Measurements from ENCODE around the gene FLT3LG. TPM values are rescaled to one million over a fixed set of nuclear protein-coding genes. Genes with fewer than 3 reads are reported as not detected.
A peak's percentile ranks its signal among the peaks of the same experiment; 100 is the strongest.

FLT3LG gene
- total RNA-seq, 2 donors from 2014 or later: 4.7 to 5.6 TPM

- no peaks in the 10 kb centered on the region for H3K27me3 ChIP-seq (replicated peaks; ENCODE audit: insufficient read depth)
- H3K9me3 ChIP-seq: no peaks in the 10 kb centered on the region
- ATAC-seq (ENCODE audit: insufficient number of reproducible peaks, low FRiP score, low read depth) (no peak), DNase-seq (ENCODE audit: low spot score) (no peak)
- H3K27ac ChIP-seq: peak overlapping the region; percentile 93
- H3K4me3 ChIP-seq: peak overlapping the region; percentile 94
- peaks cover 20 to 44% of the 10 kb centered on the region in 2 donors for H3K4me1 ChIP-seq (ENCODE audit: control insufficient read depth in 1 of 2, low read depth in 2 of 2)
- no peak for TF ChIP-seq CTCF (IDR thresholded peaks at IDR 0.05)
- peaks cover 35% of the 10 kb centered on the region for H3K36me3 ChIP-seq
These were observed 23.2 kb downstream of the FLT3LG start for GRCh38 chr19:49497047-49497788.

- no peak overlapping the region for H3K27ac ChIP-seq
- ATAC-seq (ENCODE audit: insufficient number of reproducible peaks, low FRiP score, low read depth) (no peak), DNase-seq (ENCODE audit: low spot score) (no peak)
- H3K9me3 ChIP-seq: no peaks in the 10 kb centered on the region
- no peak for TF ChIP-seq CTCF (IDR thresholded peaks at IDR 0.05)
- no peaks in the 10 kb centered on the region for H3K27me3 ChIP-seq (replicated peaks; ENCODE audit: insufficient read depth)
- H3K4me1 ChIP-seq (ENCODE audit: control insufficient read depth in 1 of 2, low read depth in 2 of 2): peaks cover 20 to 44% of the 10 kb centered on the region in 2 donors
- H3K4me3 ChIP-seq: peak overlapping the region; percentile 94
- peaks cover 30% of the 10 kb centered on the region for H3K36me3 ChIP-seq
These were observed 23.7 kb downstream of the FLT3LG start for GRCh38 chr19:49497789-49498103.

GRCh38 chr19:49498475-49498874 is 24.5 kb downstream of the FLT3LG start:
- no peak overlapping the region for H3K27ac ChIP-seq
- H3K4me3 ChIP-seq: no peak overlapping the region
- TF ChIP-seq CTCF (IDR thresholded peaks at IDR 0.05): no peak
- peaks cover 20 to 44% of the 10 kb centered on the region in 2 donors for H3K4me1 ChIP-seq (ENCODE audit: control insufficient read depth in 1 of 2, low read depth in 2 of 2)
- no peaks in the 10 kb centered on the region for H3K9me3 ChIP-seq
- no peak for DNase-seq (ENCODE audit: low spot score)
- no peak for ATAC-seq (ENCODE audit: insufficient number of reproducible peaks, low FRiP score, low read depth)
- peaks cover 27% of the 10 kb centered on the region for H3K36me3 ChIP-seq
- no peaks in the 10 kb centered on the region for H3K27me3 ChIP-seq (replicated peaks; ENCODE audit: insufficient read depth)

GRCh38 chr19:49499030-49499670 is 25.1 kb downstream of the FLT3LG start:
- no peaks in the 10 kb centered on the region for H3K9me3 ChIP-seq
- peak overlapping the region; percentile 20 for H3K4me3 ChIP-seq
- H3K27me3 ChIP-seq (replicated peaks; ENCODE audit: insufficient read depth): no peaks in the 10 kb centered on the region
- no peak for DNase-seq (ENCODE audit: low spot score)
- no peak for TF ChIP-seq CTCF (IDR thresholded peaks at IDR 0.05)
- H3K4me1 ChIP-seq (ENCODE audit: control insufficient read depth in 1 of 2, low read depth in 2 of 2): peaks cover 20 to 44% of the 10 kb centered on the region in 2 donors
- no peak for ATAC-seq (ENCODE audit: insufficient number of reproducible peaks, low FRiP score, low read depth)
- no peak overlapping the region for H3K27ac ChIP-seq
- H3K36me3 ChIP-seq: peaks cover 27% of the 10 kb centered on the region

GRCh38 chr19:49502866-49503581 is 29.0 kb downstream of the FLT3LG start:
- Histone ChIP-seq H3K36me3 (peaks cover 18% of the 10 kb centered on the region), H3K27me3 (replicated peaks; ENCODE audit: insufficient read depth) (no peaks in the 10 kb centered on the region), H3K4me1 (ENCODE audit: control insufficient read depth in 1 of 2, low read depth in 2 of 2) (peaks cover 8 to 24% of the 10 kb centered on the region in 2 donors), H3K4me3 (no peak overlapping the region), H3K9me3 (no peaks in the 10 kb centered on the region), H3K27ac (no peak overlapping the region)
- ATAC-seq (ENCODE audit: insufficient number of reproducible peaks, low FRiP score, low read depth): no peak
- peak; percentile 53 for TF ChIP-seq CTCF (IDR thresholded peaks at IDR 0.05)
- no peak for DNase-seq (ENCODE audit: low spot score)

All from thoracic aorta (tissue), 2 donors.